ENCODE data around the gene FARP2. TPM values are rescaled to one million over a fixed set of nuclear protein-coding genes. Genes with fewer than 3 reads are reported as not detected.

FARP2 gene
- polyA plus RNA-seq, 1 of the 3 experiments (the other 2 are of a cell fraction) = 11.5 TPM

- no peak for TF ChIP-seq FOSL2 (IDR thresholded peaks at IDR 0.05; ENCODE audit: borderline replicate concordance, low read depth)
- TF ChIP-seq USF1 (IDR thresholded peaks at IDR 0.05; ENCODE audit: borderline replicate concordance, low read depth) = no peak
These were observed 138.3 kb downstream of the FARP2 start (continued) for GRCh38 chr2:241494311-241494908.

DNA sequence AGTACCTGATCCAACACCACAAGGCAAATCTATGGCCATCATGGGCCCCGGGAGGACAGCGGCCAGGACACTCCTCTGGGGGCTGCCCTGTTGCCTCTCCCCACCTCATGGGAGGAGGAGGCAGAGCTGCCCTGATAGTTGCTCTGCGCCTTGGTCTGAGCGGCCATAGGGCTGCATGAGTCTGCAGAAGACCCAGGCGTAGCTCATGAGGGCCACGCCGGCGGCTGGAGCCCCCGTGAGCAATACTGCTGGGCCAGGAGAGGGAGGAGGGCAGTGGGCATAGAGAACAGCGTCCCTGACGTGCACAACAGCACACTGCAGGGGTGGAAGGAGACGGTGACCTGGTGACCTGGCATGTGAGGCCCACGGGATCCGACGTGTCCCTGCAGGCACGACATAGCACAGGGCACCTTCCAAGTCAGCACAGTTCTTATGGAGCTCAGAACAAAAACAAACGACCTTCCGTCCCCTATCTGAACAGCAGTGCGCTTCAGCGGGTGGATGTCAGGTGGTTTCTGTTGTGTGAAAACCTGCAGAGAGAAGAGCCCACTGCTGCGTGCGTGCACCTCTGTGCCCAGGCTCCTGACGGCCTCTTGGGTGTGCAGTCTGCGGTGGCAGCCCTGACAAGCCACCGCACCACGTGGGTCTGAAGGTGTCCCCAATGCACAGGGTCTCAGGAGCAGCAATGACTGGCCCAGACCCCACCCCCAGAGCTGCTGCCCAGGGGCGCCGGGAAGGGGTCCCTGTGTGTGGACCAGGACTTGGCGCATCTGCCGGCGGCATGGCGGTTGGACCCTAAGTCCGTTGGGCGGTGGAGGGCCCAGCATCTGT lies 139.3 kb downstream of the FARP2 start:
- ChIA-PET CTCF (interaction anchor here (1.0 to 1.4 kb wide), 2 partner anchors 12 to 15 kb away, joined by 3 read pairs; no protein-coding TSS in a partner anchor), POLR2A (no interaction called here)
- H2AFZ ChIP-seq (ENCODE audit: low read depth) = no peak overlapping the region
- DNase-seq = no peak
- no peak overlapping the region for H3K27ac ChIP-seq (ENCODE audit: low read depth in 2 of 2, low read length in 1 of 2)
- TF ChIP-seq CTCF (IDR thresholded peaks at IDR 0.05) (no peak), POLR2AphosphoS5 (IDR thresholded peaks at IDR 0.05; ENCODE audit: low read depth, low read length) (no peak), YY1 (IDR thresholded peaks at IDR 0.05; ENCODE audit: low read depth) (no peak), GATA2 (CRISPR knock-in tag; IDR thresholded peaks at IDR 0.05) (no peak), NFIC (IDR thresholded peaks at IDR 0.05; ENCODE audit: borderline replicate concordance) (no peak), FOXM1 (IDR thresholded peaks at IDR 0.05; ENCODE audit: low read depth) (no peak), MXI1 (IDR thresholded peaks at IDR 0.05; ENCODE audit: low read depth, low read length) (no peak), USF2 (IDR thresholded peaks at IDR 0.05; ENCODE audit: borderline replicate concordance, low read depth, low read length) (no peak), TCF12 (IDR thresholded peaks at IDR 0.05) (no peak), FOSL2 (IDR thresholded peaks at IDR 0.05; ENCODE audit: borderline replicate concordance, low read depth) (no peak), TAF1 (IDR thresholded peaks at IDR 0.05; ENCODE audit: borderline replicate concordance, low read depth, low read length) (no peak), TEAD4 (IDR thresholded peaks at IDR 0.05; ENCODE audit: borderline replicate concordance, insufficient read depth) (no peak), RXRA (IDR thresholded peaks at IDR 0.05; ENCODE audit: borderline replicate concordance, low read depth) (no peak), GABPA (IDR thresholded peaks at IDR 0.05; ENCODE audit: low read depth) (no peak), JUND (IDR thresholded peaks at IDR 0.05) (no peak), ZBTB33 (IDR thresholded peaks at IDR 0.05; ENCODE audit: borderline replicate concordance, low read depth) (no peak)
- TF ChIP-seq, protein P1, sequence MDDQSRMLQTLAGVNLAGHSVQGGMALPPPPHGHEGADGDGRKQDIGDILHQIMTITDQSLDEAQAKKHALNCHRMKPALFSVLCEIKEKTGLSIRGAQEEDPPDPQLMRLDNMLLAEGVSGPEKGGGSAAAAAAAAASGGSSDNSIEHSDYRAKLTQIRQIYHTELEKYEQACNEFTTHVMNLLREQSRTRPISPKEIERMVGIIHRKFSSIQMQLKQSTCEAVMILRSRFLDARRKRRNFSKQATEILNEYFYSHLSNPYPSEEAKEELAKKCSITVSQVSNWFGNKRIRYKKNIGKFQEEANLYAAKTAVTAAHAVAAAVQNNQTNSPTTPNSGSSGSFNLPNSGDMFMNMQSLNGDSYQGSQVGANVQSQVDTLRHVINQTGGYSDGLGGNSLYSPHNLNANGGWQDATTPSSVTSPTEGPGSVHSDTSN (IDR thresholded peaks at IDR 0.05) = no peak
- H3K79me2 ChIP-seq (ENCODE audit: insufficient read depth) = no peaks in the 10 kb centered on the region
- H3K4me2 ChIP-seq = no peak overlapping the region
- no peaks in the 10 kb centered on the region for H3F3A ChIP-seq (replicated peaks; ENCODE audit: insufficient read depth)
- H3K9me2 ChIP-seq = no peaks in the 10 kb centered on the region
- no peaks in the 10 kb centered on the region for H3K27me3 ChIP-seq (ENCODE audit: insufficient read depth)
- H4K20me1 ChIP-seq (ENCODE audit: insufficient read depth) = peaks cover 9% of the 10 kb centered on the region; the same call in 1 of the 2 replicates
- H3K4me1 ChIP-seq (ENCODE audit: control insufficient read depth in 1 of 2, insufficient read depth in 2 of 2, low read depth in 1 of 2, low read length in 1 of 2) = peaks cover 0 to 16% of the 10 kb centered on the region in 2 experiments; a peak in 1 of 4 replicates
- WGBS (ENCODE audit: low lambda C conversion rate) = 89% methylated on average over 9 of the region's 34 CpGs
- H3K9ac ChIP-seq = no peak overlapping the region
- H3K9me3 ChIP-seq = no peaks in the 10 kb centered on the region
- H3K4me3 ChIP-seq (ENCODE audit: low read depth in 2 of 2, low read length in 1 of 2) = no peak overlapping the region
- peaks cover 6 to 64% of the 10 kb centered on the region in 2 experiments for H3K36me3 ChIP-seq (replicated peaks in 1 of 2; ENCODE audit: control insufficient read depth in 1 of 2, insufficient read depth in 2 of 2, low read length in 1 of 2)
